ENCODE data around the gene SHISAL1. TPM values are rescaled to one million over a fixed set of nuclear protein-coding genes. Genes with fewer than 3 reads are reported as not detected.

Gene SHISAL1
- total RNA-seq, 6 experiments from 2014 or later, result 0.05 to 0.31 (median 0.17) TPM

GRCh38 chr22:44317886-44318637 is 5.3 kb upstream of the SHISAL1 start:
- Histone ChIP-seq H3K9me3 (no peaks in the 10 kb centered on the region), H3K27ac (no peak overlapping the region), H3K27me3 (no peaks in the 10 kb centered on the region), H3K4me1 (no peaks in the 10 kb centered on the region), H3K36me3 (no peaks in the 10 kb centered on the region), H3K4me3 (no peak overlapping the region)
- DNase-seq, result no peak
- ATAC-seq, result no peak
- TF ChIP-seq CTCF (IDR thresholded peaks at IDR 0.05) (no peak), POLR2A (IDR thresholded peaks at IDR 0.05) (no peak)
- intact Hi-C loops (cut with DNase I), result no loop called here
- 65% methylated on average over 7 of the region's 17 CpGs for WGBS (ENCODE audit: insufficient coverage, low coverage, low lambda C conversion rate, missing lambda C conversion rate)

GRCh38 chr22:44317123-44317444 is 4.3 kb upstream of the SHISAL1 start:
- no CpG with 5 or more reads among the region's 18 CpGs for WGBS (ENCODE audit: insufficient coverage, low coverage, low lambda C conversion rate, missing lambda C conversion rate)
- intact Hi-C loops (cut with DNase I), result no loop called here
- H3K36me3 ChIP-seq, result no peaks in the 10 kb centered on the region
- DNase-seq, result no peak
- ATAC-seq, result no peak
- TF ChIP-seq POLR2A (IDR thresholded peaks at IDR 0.05), result no peak
- TF ChIP-seq CTCF (IDR thresholded peaks at IDR 0.05), result no peak
- no peak overlapping the region for H3K4me3 ChIP-seq
- H3K27ac ChIP-seq, result no peak overlapping the region
- H3K27me3 ChIP-seq, result no peaks in the 10 kb centered on the region
- no peaks in the 10 kb centered on the region for H3K9me3 ChIP-seq
- no peaks in the 10 kb centered on the region for H3K4me1 ChIP-seq

GRCh38 chr22:44316393-44317122 is 3.8 kb upstream of the SHISAL1 start:
- Histone ChIP-seq H3K9me3 (no peaks in the 10 kb centered on the region), H3K27ac (no peak overlapping the region), H3K4me1 (no peaks in the 10 kb centered on the region), H3K4me3 (no peak overlapping the region), H3K27me3 (no peaks in the 10 kb centered on the region), H3K36me3 (no peaks in the 10 kb centered on the region)
- WGBS (ENCODE audit: insufficient coverage, low coverage, low lambda C conversion rate, missing lambda C conversion rate), result 70% methylated on average over 2 of the region's 13 CpGs
- TF ChIP-seq POLR2A (IDR thresholded peaks at IDR 0.05) (no peak), CTCF (IDR thresholded peaks at IDR 0.05) (no peak)
- DNase-seq (no peak), ATAC-seq (no peak)
- intact Hi-C loops (cut with DNase I), result no loop called here

GRCh38 chr22:44314425-44315067 is 1.8 kb upstream of the SHISAL1 start:
- H3K4me1 ChIP-seq, result no peaks in the 10 kb centered on the region
- no peaks in the 10 kb centered on the region for H3K36me3 ChIP-seq
- H3K4me3 ChIP-seq, result no peak overlapping the region
- H3K27me3 ChIP-seq, result no peaks in the 10 kb centered on the region
- WGBS (ENCODE audit: insufficient coverage, low coverage, low lambda C conversion rate, missing lambda C conversion rate), result 64% methylated on average over 14 of the region's 17 CpGs
- TF ChIP-seq POLR2A (IDR thresholded peaks at IDR 0.05) (no peak), CTCF (IDR thresholded peaks at IDR 0.05) (no peak)
- intact Hi-C loops (cut with DNase I), result no loop called here
- DNase-seq, result no peak
- H3K27ac ChIP-seq, result no peak overlapping the region
- no peaks in the 10 kb centered on the region for H3K9me3 ChIP-seq
- no peak for ATAC-seq
